ENCODE measurements around the gene CFI. TPM values are rescaled to one million over a fixed set of nuclear protein-coding genes. Genes with fewer than 3 reads are reported as not detected.

The CFI gene
- total RNA-seq, 3 donors from 2014 or later (not counting 1 experiment from before 2014, with no cell fraction given), result not detected

GRCh38 chr4:109723110-109723509, 78.7 kb downstream of the CFI start:
- Histone ChIP-seq H3K4me1 (ENCODE audit: control insufficient read depth, insufficient read depth, low read length) (no peaks in the 10 kb centered on the region), H3K36me3 (ENCODE audit: control insufficient read depth, insufficient read depth, low read length) (no peaks in the 10 kb centered on the region), H3K27ac (ENCODE audit: low read length) (no peak overlapping the region), H3K27me3 (ENCODE audit: control insufficient read depth, insufficient read depth, low read length) (no peaks in the 10 kb centered on the region), H3K9me3 (ENCODE audit: control insufficient read depth, insufficient read depth, low read length) (no peaks in the 10 kb centered on the region), H3K4me3 (ENCODE audit: low read length) (no peak overlapping the region)
- no peak overlapping the region for H3K4me3 Mint-ChIP-seq
- intact Hi-C loops (cut with micrococcal nuclease), result no loop called here
- no peaks in the 10 kb centered on the region for H3K27me3 Mint-ChIP-seq (ENCODE audit: low read depth in 2 of 2)
- 71% methylated on average over 2 of the region's 2 CpGs for WGBS (ENCODE audit: insufficient coverage)
- H3K27ac Mint-ChIP-seq, result no peak overlapping the region
- no peaks in the 10 kb centered on the region for H3K36me3 Mint-ChIP-seq
- no peaks in the 10 kb centered on the region for H3K9me3 Mint-ChIP-seq
- no peak for TF ChIP-seq CTCF (IDR thresholded peaks at IDR 0.05)
- DNase-seq, result no peak
- peaks cover 4 to 15% of the 10 kb centered on the region in 2 donors for H3K4me1 Mint-ChIP-seq
- ATAC-seq, result no peak

GRCh38 chr4:109722357-109722756, 79.4 kb downstream of the CFI start:
- H3K4me1 ChIP-seq (ENCODE audit: control insufficient read depth, insufficient read depth, low read length), result no peaks in the 10 kb centered on the region
- peaks cover 2% of the 10 kb centered on the region for H3K36me3 ChIP-seq (ENCODE audit: control insufficient read depth, insufficient read depth, low read length)
- Mint-ChIP-seq H3K27me3 (ENCODE audit: low read depth in 2 of 2) (no peaks in the 10 kb centered on the region), H3K9me3 (no peaks in the 10 kb centered on the region), H3K27ac (no peak overlapping the region), H3K4me3 (no peak overlapping the region), H3K36me3 (no peaks in the 10 kb centered on the region), H3K4me1 (peaks cover 0 to 10% of the 10 kb centered on the region in 2 donors)
- intact Hi-C loops (cut with micrococcal nuclease), result no loop called here
- H3K9me3 ChIP-seq (ENCODE audit: control insufficient read depth, insufficient read depth, low read length), result no peaks in the 10 kb centered on the region
- ATAC-seq, result no peak
- H3K27me3 ChIP-seq (ENCODE audit: control insufficient read depth, insufficient read depth, low read length), result no peaks in the 10 kb centered on the region
- no peak for DNase-seq
- TF ChIP-seq CTCF (IDR thresholded peaks at IDR 0.05), result no peak
- H3K27ac ChIP-seq (ENCODE audit: low read length), result no peak overlapping the region
- no peak overlapping the region for H3K4me3 ChIP-seq (ENCODE audit: low read length)

- H3K27me3 Mint-ChIP-seq (ENCODE audit: low read depth in 2 of 2), result no peaks in the 10 kb centered on the region
- 98% methylated on average over 5 of the region's 7 CpGs for WGBS (ENCODE audit: insufficient coverage)
- Histone ChIP-seq H3K36me3 (ENCODE audit: control insufficient read depth, insufficient read depth, low read length) (peaks cover 10% of the 10 kb centered on the region), H3K27ac (ENCODE audit: low read length) (no peak overlapping the region), H3K4me3 (ENCODE audit: low read length) (no peak overlapping the region), H3K27me3 (ENCODE audit: control insufficient read depth, insufficient read depth, low read length) (no peaks in the 10 kb centered on the region), H3K4me1 (ENCODE audit: control insufficient read depth, insufficient read depth, low read length) (no peaks in the 10 kb centered on the region), H3K9me3 (ENCODE audit: control insufficient read depth, insufficient read depth, low read length) (no peaks in the 10 kb centered on the region)
- TF ChIP-seq CTCF (IDR thresholded peaks at IDR 0.05), result no peak
- no peak overlapping the region for H3K4me3 Mint-ChIP-seq
- H3K9me3 Mint-ChIP-seq, result no peaks in the 10 kb centered on the region
- no peak for ATAC-seq
- DNase-seq, result no peak
- H3K36me3 Mint-ChIP-seq, result peaks cover 7% of the 10 kb centered on the region
- intact Hi-C loops (cut with micrococcal nuclease), result no loop called here
- no peak overlapping the region for H3K27ac Mint-ChIP-seq
- H3K4me1 Mint-ChIP-seq, result peaks cover 0 to 5% of the 10 kb centered on the region in 2 donors
Measured at GRCh38 chr4:109721033-109721432, 80.8 kb downstream of the CFI start.

- no peak for DNase-seq
- 100% methylated on average over 4 of the region's 4 CpGs for WGBS (ENCODE audit: insufficient coverage)
- Mint-ChIP-seq H3K27ac (no peak overlapping the region), H3K36me3 (peaks cover 8% of the 10 kb centered on the region), H3K27me3 (ENCODE audit: low read depth in 2 of 2) (no peaks in the 10 kb centered on the region), H3K4me3 (no peak overlapping the region), H3K4me1 (peaks cover 0 to 5% of the 10 kb centered on the region in 2 donors), H3K9me3 (no peaks in the 10 kb centered on the region)
- Histone ChIP-seq H3K9me3 (ENCODE audit: control insufficient read depth, insufficient read depth, low read length) (no peaks in the 10 kb centered on the region), H3K36me3 (ENCODE audit: control insufficient read depth, insufficient read depth, low read length) (peaks cover 10% of the 10 kb centered on the region), H3K4me3 (ENCODE audit: low read length) (no peak overlapping the region), H3K27ac (ENCODE audit: low read length) (no peak overlapping the region), H3K4me1 (ENCODE audit: control insufficient read depth, insufficient read depth, low read length) (no peaks in the 10 kb centered on the region), H3K27me3 (ENCODE audit: control insufficient read depth, insufficient read depth, low read length) (no peaks in the 10 kb centered on the region)
- intact Hi-C loops (cut with micrococcal nuclease), result no loop called here
- ATAC-seq, result no peak
- no peak for TF ChIP-seq CTCF (IDR thresholded peaks at IDR 0.05)
Measured at GRCh38 chr4:109719604-109720003, 82.2 kb downstream of the CFI start.
